Activated CD4-positive, alpha-beta T cell treated with anti-CD3 and anti-CD28 coated beads, Interleukin-2, amount 10 ng/mL, durations not matched to agents 24 days and 14 days (primary cell): Measurements from ENCODE around the gene RNF181. TPM values are rescaled to one million over a fixed set of nuclear protein-coding genes. Genes with fewer than 3 reads are reported as not detected.
A peak's percentile ranks its signal among the peaks of the same experiment; 100 is the strongest.

ENCODE experiments used
- DNase-seq: peaks from one replicate; pipeline ENCODE4 v3.0.0; 2022
- H3K27ac Mint-ChIP-seq: one replicate; pipeline ENCODE4 v1.8.0; 2022; ENCODE audit warnings: mild to moderate bottlenecking, mixed read lengths
- H3K27me3 Mint-ChIP-seq: one replicate; pipeline ENCODE4 v1.8.0; 2022; ENCODE audit warnings: mixed read lengths
- H3K36me3 Mint-ChIP-seq: one replicate; pipeline ENCODE4 v1.8.0; 2022; ENCODE audit warnings: low read depth, mild to moderate bottlenecking, mixed read lengths
- H3K4me1 Mint-ChIP-seq: one replicate; pipeline ENCODE4 v1.8.0; 2021; ENCODE audit warnings: mixed read lengths
- H3K4me3 Mint-ChIP-seq: one replicate; pipeline ENCODE4 v1.8.0; 2022; ENCODE audit warnings: mild to moderate bottlenecking, moderate library complexity, mixed read lengths
- H3K9me3 Mint-ChIP-seq: one replicate; pipeline ENCODE4 v1.8.0; 2021; ENCODE audit warnings: mixed read lengths
- intact Hi-C: fragments of 100-400 bp; cut with micrococcal nuclease; formaldehyde crosslinking; loops from one replicate; pipeline ENCODE4 v1.15.1; 2023
- total RNA-seq: library from RNA; stranded (reverse); gene quantifications from 2 replicates; pipeline ENCODE4 v1.2.3, GENCODE V29; 2022

Gene RNF181
- total RNA-seq, 1 donor from 2014 or later = 116 TPM

GRCh38 chr2:85623991-85624390 is 28.4 kb downstream of the RNF181 start:
- H3K9me3 Mint-ChIP-seq = no peaks in the 10 kb centered on the region
- H3K36me3 Mint-ChIP-seq = peaks cover 57% of the 10 kb centered on the region
- intact Hi-C loops = no loop called here
- H3K27me3 Mint-ChIP-seq = no peaks in the 10 kb centered on the region
- peak overlapping the region; percentile 41 for H3K27ac Mint-ChIP-seq
- peaks cover 20% of the 10 kb centered on the region for H3K4me1 Mint-ChIP-seq
- H3K4me3 Mint-ChIP-seq = no peak overlapping the region
- no peak for DNase-seq

DNA sequence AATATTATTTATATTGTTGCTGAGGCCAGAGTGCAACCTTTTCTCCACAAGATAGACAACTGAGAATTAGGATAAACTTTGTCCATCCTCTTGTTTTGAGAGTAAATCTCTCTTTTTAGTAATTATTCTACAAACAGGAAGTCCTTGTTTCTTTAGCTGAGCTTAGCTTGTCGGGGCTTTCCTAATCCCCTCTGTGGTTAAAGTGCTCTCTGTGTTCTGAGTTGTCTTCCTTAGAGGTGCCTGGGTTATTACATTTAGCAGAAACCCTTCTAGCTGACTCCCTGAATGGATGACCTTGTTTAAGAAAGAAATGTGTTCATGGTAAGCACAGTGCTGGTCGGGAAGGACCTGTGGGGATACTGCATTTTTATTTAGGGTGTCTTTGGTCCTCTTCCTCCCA is 33.1 kb downstream of the RNF181 start:
- DNase-seq = no peak
- Mint-ChIP-seq H3K27me3 (no peaks in the 10 kb centered on the region), H3K4me1 (peaks cover 14% of the 10 kb centered on the region), H3K9me3 (no peaks in the 10 kb centered on the region), H3K4me3 (peak overlapping the region; percentile 6), H3K36me3 (peaks cover 72% of the 10 kb centered on the region), H3K27ac (peak overlapping the region; percentile 39)
- intact Hi-C loops = no loop called here

- H3K27me3 Mint-ChIP-seq = no peaks in the 10 kb centered on the region
Observed at GRCh38 chr2:85631316-85631715, 35.8 kb downstream of the RNF181 start.

GRCh38 chr2:85635011-85635410 is 39.5 kb downstream of the RNF181 start:
- no peak overlapping the region for H3K27ac Mint-ChIP-seq
- no peaks in the 10 kb centered on the region for H3K27me3 Mint-ChIP-seq
- peaks cover 67% of the 10 kb centered on the region for H3K36me3 Mint-ChIP-seq
- intact Hi-C loops = no loop called here
- peaks cover 9% of the 10 kb centered on the region for H3K4me1 Mint-ChIP-seq
- H3K9me3 Mint-ChIP-seq = no peaks in the 10 kb centered on the region
- no peak for DNase-seq
- no peak overlapping the region for H3K4me3 Mint-ChIP-seq

More at GRCh38 chr2:85631316-85631715, 35.8 kb downstream of the RNF181 start:
- H3K27ac Mint-ChIP-seq = no peak overlapping the region
- intact Hi-C loops = no loop called here
- peaks cover 16% of the 10 kb centered on the region for H3K4me1 Mint-ChIP-seq
- H3K36me3 Mint-ChIP-seq = peaks cover 64% of the 10 kb centered on the region
- DNase-seq = no peak
- H3K9me3 Mint-ChIP-seq = no peaks in the 10 kb centered on the region
- H3K4me3 Mint-ChIP-seq = no peak overlapping the region

- Mint-ChIP-seq H3K27ac (no peak overlapping the region), H3K4me3 (no peak overlapping the region), H3K9me3 (no peaks in the 10 kb centered on the region), H3K27me3 (no peaks in the 10 kb centered on the region), H3K36me3 (peaks cover 66% of the 10 kb centered on the region), H3K4me1 (peaks cover 9% of the 10 kb centered on the region)
- DNase-seq = no peak
- intact Hi-C loops = no loop called here
Observed at GRCh38 chr2:85635636-85636035, 40.1 kb downstream of the RNF181 start.

DNA sequence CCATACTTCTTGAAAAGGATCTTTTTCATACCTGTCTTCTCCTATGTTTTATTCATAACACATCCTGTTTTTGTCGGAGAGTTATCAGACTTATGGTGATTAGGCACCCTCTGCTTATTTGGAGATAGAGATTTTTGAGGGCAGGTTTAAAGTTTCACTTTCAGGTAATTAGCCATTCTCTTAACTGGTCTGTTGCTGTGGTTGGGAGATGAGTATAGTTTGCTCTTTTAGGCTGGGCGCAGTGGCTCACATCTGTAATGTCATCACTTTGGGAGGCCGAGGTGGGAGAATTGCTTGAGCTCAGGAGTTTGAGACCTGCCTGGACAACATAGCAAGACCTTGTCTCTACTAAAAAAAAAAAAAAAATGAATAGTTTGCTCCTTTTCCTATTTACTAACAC is 47.2 kb downstream of the RNF181 start:
- DNase-seq = no peak
- peak overlapping the region; percentile 16 for H3K27ac Mint-ChIP-seq
- no peak overlapping the region for H3K4me3 Mint-ChIP-seq
- no peaks in the 10 kb centered on the region for H3K27me3 Mint-ChIP-seq
- intact Hi-C loops = no loop called here
- H3K4me1 Mint-ChIP-seq = peaks cover 12% of the 10 kb centered on the region
- no peaks in the 10 kb centered on the region for H3K9me3 Mint-ChIP-seq
- peaks cover 69% of the 10 kb centered on the region for H3K36me3 Mint-ChIP-seq

DNA sequence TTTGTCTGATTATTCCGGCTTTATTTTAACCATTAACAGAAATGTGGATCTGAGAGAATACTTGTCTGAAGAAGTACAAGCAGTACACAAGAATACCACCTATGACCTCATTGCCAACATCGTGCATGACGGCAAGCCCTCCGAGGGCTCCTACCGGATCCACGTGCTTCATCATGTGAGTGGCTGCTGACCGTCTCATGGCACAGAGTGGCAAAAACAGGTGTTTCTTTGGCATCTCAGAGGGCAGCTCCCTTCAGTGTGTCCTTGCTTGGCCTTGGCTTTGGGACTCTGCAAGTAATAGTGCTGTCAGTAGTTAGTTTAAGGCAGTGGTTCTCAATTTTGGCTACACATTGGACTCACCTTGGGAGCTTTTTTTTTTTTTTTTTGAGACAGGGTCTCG is 49.4 kb downstream of the RNF181 start:
- Mint-ChIP-seq H3K27me3 (no peaks in the 10 kb centered on the region), H3K9me3 (no peaks in the 10 kb centered on the region), H3K4me1 (peaks cover 12% of the 10 kb centered on the region), H3K27ac (no peak overlapping the region), H3K36me3 (peaks cover 80% of the 10 kb centered on the region), H3K4me3 (no peak overlapping the region)
- intact Hi-C loops = no loop called here
- DNase-seq = no peak

DNA sequence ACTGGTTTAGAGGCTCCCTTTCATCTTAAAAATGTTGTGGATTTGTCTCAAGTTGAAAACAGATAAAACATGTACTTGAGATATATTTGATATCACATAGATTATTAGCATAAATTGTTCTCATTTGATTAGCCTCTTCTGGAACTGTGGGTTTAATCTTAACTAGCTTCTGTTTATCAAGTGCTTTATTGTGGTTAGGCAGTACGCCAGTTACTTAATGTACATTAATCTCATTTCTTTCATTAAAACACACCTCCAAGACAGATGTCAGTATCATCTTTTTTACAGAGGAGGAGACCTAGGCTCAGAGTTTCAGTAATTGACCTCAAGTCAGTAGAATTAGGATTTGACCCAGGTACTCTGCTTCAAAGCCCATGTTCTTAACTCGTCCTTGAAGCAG is 50.6 kb downstream of the RNF181 start:
- intact Hi-C loops = no loop called here
- Mint-ChIP-seq H3K9me3 (no peaks in the 10 kb centered on the region), H3K27ac (no peak overlapping the region), H3K27me3 (no peaks in the 10 kb centered on the region), H3K36me3 (peaks cover 74% of the 10 kb centered on the region), H3K4me1 (peaks cover 12% of the 10 kb centered on the region), H3K4me3 (no peak overlapping the region)
- no peak for DNase-seq

Other genes starting within 250 kb of the RNF181 start
- gene RETSAT, start 241.2 kb upstream of the RNF181 start, total RNA-seq = 21.0 and 25.0 TPM in 2 replicates
- gene ELMOD3, start 241.0 kb upstream of the RNF181 start, total RNA-seq = 16.7 and 18.2 TPM in 2 replicates
- 51.6 and 63.6 TPM in 2 replicates for gene CAPG, start 185.4 kb upstream of the RNF181 start, total RNA-seq
- 0.69 and 0.96 TPM in 2 replicates for gene SH2D6, start 177.0 kb upstream of the RNF181 start, total RNA-seq
- 481 and 492 TPM in 2 replicates for gene MAT2A, start 56.6 kb upstream of the RNF181 start, total RNA-seq
- gene GGCX, start 34.3 kb upstream of the RNF181 start, total RNA-seq = 21.8 and 23.1 TPM in 2 replicates
- 90.9 and 91.3 TPM in 2 replicates for gene VAMP8, start 18.2 kb upstream of the RNF181 start, total RNA-seq
- 33.1 and 37.9 TPM in 2 replicates for gene VAMP5, start 11.3 kb upstream of the RNF181 start, total RNA-seq
- 6.2 and 6.5 TPM in 2 replicates for gene TMEM150A, start 7.0 kb downstream of the RNF181 start, total RNA-seq
- gene C2orf68, start 16.3 kb downstream of the RNF181 start, total RNA-seq = 36.6 and 36.9 TPM in 2 replicates
- gene USP39, start 20.4 kb downstream of the RNF181 start, total RNA-seq = 94.0 and 102 TPM in 2 replicates
- not detected in 2 replicates for gene SFTPB, start 72.5 kb downstream of the RNF181 start, total RNA-seq
- 54.1 and 58.5 TPM in 2 replicates for gene GNLY, start 98.6 kb downstream of the RNF181 start, total RNA-seq
- gene ATOH8, start 158.2 kb downstream of the RNF181 start, total RNA-seq = 0.19 TPM in 1 of 2 replicates, not detected in the other